Articular chondrocyte of knee joint (primary cell): ENCODE data around the gene HAND1. TPM values are rescaled to one million over a fixed set of nuclear protein-coding genes. Genes with fewer than 3 reads are reported as not detected.

Experiments
- total RNA-seq: library from RNA; depleted of rRNA; stranded (reverse); fragments of >200 nt; gene quantifications from 2 replicates; pipeline ENCODE4 v1.2.3, GENCODE V29; 2012

Gene HAND1
- not detected in 2 replicates for total RNA-seq

GRCh38 chr5:154478224-154478565 is at the start of gene HAND1:
Gene HAND1 (minus strand): TSS chr5:154478227. CDS start chr5:154478008, 219 bp downstream.

GRCh38 chr5:154445422-154446194 is 32.4 kb downstream of the HAND1 start, which contains the start of gene SAP30L:
Gene SAP30L (plus strand): TSS chr5:154445997. CDS start chr5:154446605, 608 bp downstream.

Other genes starting within 250 kb of the HAND1 start
- gene SAP30L, start 32.2 kb downstream of the HAND1 start, total RNA-seq: 24.3 and 27.3 TPM in 2 replicates